ENCODE results near the gene KIF21B.

- TF ChIP-seq GATA2 (IDR thresholded peaks at IDR 0.05; ENCODE audit: low read depth, low read length) (no peak), GATA3 (IDR thresholded peaks at IDR 0.05; ENCODE audit: low read depth, low read length) (no peak)
Measured at GRCh38 chr1:201009962-201010645, 13.4 kb downstream of the KIF21B start.

Measured in SH-SY5Y (cell line).